Cardiac muscle cell (in vitro differentiated cells and primary cell): ENCODE measurements around the gene PPP1CC. TPM values are rescaled to one million over a fixed set of nuclear protein-coding genes. Genes with fewer than 3 reads are reported as not detected.

Experiments used
- DNase-seq, 2 donors: peaks; one replicate each; pipeline versions ENCODE4 v3.0.0 to v3.0.0-alpha.2; 2010 to 2017; ENCODE audit warnings: low read depth in 1 of 2, low spot score in 1 of 2
- H3K27ac ChIP-seq: fragments of 200-600 bp; sonication (generic); 2 replicates; pipeline ENCODE4 v1.5.1; 2016
- H3K27me3 ChIP-seq: fragments of 200-600 bp; sonication (generic); 2 replicates; pipeline ENCODE4 v1.6.0; 2016; ENCODE audit warnings: control low read depth
- H3K36me3 ChIP-seq: fragments of 200-600 bp; sonication (generic); 2 replicates; pipeline ENCODE4 v1.5.1; 2016; ENCODE audit warnings: control low read depth
- H3K4me1 ChIP-seq: fragments of 200-600 bp; sonication (generic); 2 replicates; pipeline ENCODE4 v1.8.1; 2017; ENCODE audit warnings: low read depth, mild to moderate bottlenecking, mixed run types
- H3K4me3 ChIP-seq: fragments of 200-600 bp; sonication (generic); 2 replicates; pipeline ENCODE4 v1.5.1; 2016; ENCODE audit warnings: mild to moderate bottlenecking
- H3K9me3 ChIP-seq: fragments of 200-600 bp; sonication (generic); 2 replicates; pipeline ENCODE4 v1.5.1; 2017; ENCODE audit warnings: low read depth, mild to moderate bottlenecking, control low read depth
- CTCF ChIP-seq: IDR thresholded peaks from 2 replicates; pipeline ENCODE4 v1.5.1; 2012; ENCODE audit warnings: low read depth, mild to moderate bottlenecking, low read length
- polyA plus RNA-seq: library from polyadenylated mRNA; unstranded; fragments of >200 nt; fragmentation: Nextera tagmentation; extraction: Ambion mirVana; gene quantifications from 2 replicates; pipeline ENCODE4 v1.2.1, GENCODE V29; 2016
- total RNA-seq: library from RNA; depleted of rRNA; stranded (reverse); fragments of >200 nt; gene quantifications from 2 replicates; pipeline ENCODE4 v1.2.3, GENCODE V29; 2016

PPP1CC gene
- total and polyA plus RNA-seq, 2 experiments from 2014 or later: 85.2 to 150 TPM

- Histone ChIP-seq H3K36me3 (no peaks in the 10 kb centered on the region), H3K27ac (no peak overlapping the region)
Measured at GRCh38 chr12:110684312-110684836, 58.3 kb downstream of the PPP1CC start.

GRCh38 chr12:110683888-110684287 lies 58.8 kb downstream of the PPP1CC start:
- DNase-seq: no peak
- TF ChIP-seq CTCF: no peak

More at GRCh38 chr12:110684312-110684836, 58.3 kb downstream of the PPP1CC start:
- peak in 1 of 2 donors; percentile 33 for DNase-seq
- H3K4me1 ChIP-seq: peaks cover 7% of the 10 kb centered on the region
- no peak for TF ChIP-seq CTCF
- H3K4me3 ChIP-seq: no peak overlapping the region
- peaks cover 10% of the 10 kb centered on the region for H3K27me3 ChIP-seq
- H3K9me3 ChIP-seq: no peaks in the 10 kb centered on the region

GRCh38 chr12:110680032-110680431 lies 62.7 kb downstream of the PPP1CC start:
- Histone ChIP-seq H3K4me3 (no peak overlapping the region), H3K36me3 (no peaks in the 10 kb centered on the region), H3K27me3 (no peaks in the 10 kb centered on the region), H3K4me1 (peaks cover 6% of the 10 kb centered on the region), H3K27ac (no peak overlapping the region), H3K9me3 (no peaks in the 10 kb centered on the region)
- peak in 1 of 2 donors; percentile 65 for DNase-seq
- TF ChIP-seq CTCF: no peak

More at GRCh38 chr12:110683888-110684287, 58.8 kb downstream of the PPP1CC start:
- no peaks in the 10 kb centered on the region for H3K36me3 ChIP-seq
- peaks cover 7% of the 10 kb centered on the region for H3K4me1 ChIP-seq
- no peak overlapping the region for H3K4me3 ChIP-seq
- no peaks in the 10 kb centered on the region for H3K9me3 ChIP-seq
- H3K27me3 ChIP-seq: peaks cover 10% of the 10 kb centered on the region
- H3K27ac ChIP-seq: no peak overlapping the region

GRCh38 chr12:110679201-110679600 lies 63.5 kb downstream of the PPP1CC start:
- DNase-seq: no peak
- H3K36me3 ChIP-seq: no peaks in the 10 kb centered on the region
- no peaks in the 10 kb centered on the region for H3K9me3 ChIP-seq
- no peak overlapping the region for H3K27ac ChIP-seq
- TF ChIP-seq CTCF: no peak
- H3K4me3 ChIP-seq: no peak overlapping the region
- H3K4me1 ChIP-seq: peaks cover 6% of the 10 kb centered on the region
- no peaks in the 10 kb centered on the region for H3K27me3 ChIP-seq

- Histone ChIP-seq H3K27ac (no peak overlapping the region), H3K36me3 (no peaks in the 10 kb centered on the region), H3K4me1 (peaks cover 6% of the 10 kb centered on the region), H3K4me3 (no peak overlapping the region), H3K9me3 (no peaks in the 10 kb centered on the region), H3K27me3 (no peaks in the 10 kb centered on the region)
- no peak for DNase-seq
- TF ChIP-seq CTCF: no peak
Measured at GRCh38 chr12:110677982-110678381, 64.7 kb downstream of the PPP1CC start.
